SW480 (cell line): Measurements from ENCODE around the gene MLH3.
"Not testable (repeated sequence)": the region's sequence is repeated elsewhere in the genome, so short reads cannot be mapped to it uniquely, and the experiment has no call there.

Experiments
- DNase-seq: peaks from one replicate; pipeline ENCODE4 v3.0.0-alpha.2; 2016; ENCODE audit warnings: low spot score

The MLH3 gene

DNA sequence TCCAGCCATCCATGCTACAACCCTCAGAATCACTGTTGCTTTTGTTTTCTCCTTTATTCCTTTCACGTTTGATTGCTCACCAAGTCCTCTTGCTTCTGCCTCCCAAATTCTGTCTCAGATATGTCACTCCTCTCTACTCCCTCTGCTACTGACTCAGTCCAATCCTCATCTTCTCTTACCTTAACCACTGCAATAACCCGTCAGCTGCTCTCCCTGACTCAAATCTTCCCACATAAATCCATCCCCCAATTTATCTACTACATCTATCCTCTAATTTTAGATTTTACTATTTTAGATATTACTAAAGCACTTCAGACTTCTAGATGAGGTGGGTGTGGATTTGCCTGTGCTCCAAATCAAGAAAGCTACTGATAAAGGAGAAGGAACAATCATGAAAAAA lies 25.4 kb downstream of the MLH3 start:
- DNase-seq = no peak

DNA sequence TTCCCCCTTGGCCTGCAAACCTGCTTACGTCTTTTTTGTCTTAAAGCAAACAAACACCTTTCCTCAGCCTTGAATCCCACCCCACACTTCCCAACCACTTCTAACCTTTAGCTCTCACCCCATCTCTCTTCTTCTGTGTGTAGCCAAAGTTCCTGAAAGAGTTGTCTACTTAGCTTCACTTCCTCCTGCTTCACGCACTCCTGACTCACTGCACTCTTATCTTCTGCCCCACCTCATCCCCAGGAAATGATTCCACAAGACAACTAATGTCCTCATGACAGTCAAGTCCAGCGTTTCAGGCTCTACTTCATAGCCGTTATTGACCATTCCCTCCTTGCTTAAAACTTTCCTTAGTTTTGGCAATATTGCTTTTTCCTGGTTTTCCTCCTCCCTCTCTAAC lies 26.2 kb downstream of the MLH3 start:
- DNase-seq = no peak

DNA sequence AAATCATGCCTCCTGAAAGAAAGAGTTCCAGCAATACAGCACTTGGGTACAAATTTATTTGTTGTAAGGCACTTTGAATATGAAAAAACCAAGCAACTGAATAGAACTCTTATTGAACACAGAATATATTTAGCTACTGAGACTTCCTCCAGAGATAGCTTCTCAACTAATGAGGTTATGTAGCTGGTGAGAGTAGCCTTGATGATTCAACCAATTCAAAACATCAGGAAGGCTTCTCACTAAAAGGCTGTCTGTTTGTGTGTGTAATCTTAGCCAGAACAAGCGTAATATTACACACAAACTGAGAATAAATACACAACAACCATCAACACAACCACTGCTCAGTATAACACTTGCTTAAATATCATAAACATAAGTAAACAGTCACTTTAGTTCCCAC lies 28.2 kb downstream of the MLH3 start:
- DNase-seq = no peak

DNA sequence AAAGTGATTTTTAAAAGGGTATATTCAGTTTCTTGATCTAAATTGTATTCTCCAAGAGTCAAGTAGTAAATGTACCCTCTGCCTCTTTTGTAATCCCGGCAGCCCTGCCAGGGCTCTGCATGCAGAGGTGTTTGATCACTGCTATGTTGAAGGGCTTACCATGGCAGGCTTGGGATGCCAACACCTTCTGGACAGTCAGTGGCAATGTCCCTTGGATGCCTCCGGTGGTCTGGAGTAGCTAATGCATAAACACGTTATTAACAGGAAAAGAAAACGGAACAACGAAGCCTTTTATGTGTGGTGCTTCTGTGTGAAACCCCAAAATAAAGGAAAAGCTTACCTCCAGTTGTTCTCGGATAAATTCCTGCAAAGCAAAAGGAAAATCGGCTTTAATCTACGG lies 28.6 kb downstream of the MLH3 start:
- DNase-seq = peak; percentile 49

DNA sequence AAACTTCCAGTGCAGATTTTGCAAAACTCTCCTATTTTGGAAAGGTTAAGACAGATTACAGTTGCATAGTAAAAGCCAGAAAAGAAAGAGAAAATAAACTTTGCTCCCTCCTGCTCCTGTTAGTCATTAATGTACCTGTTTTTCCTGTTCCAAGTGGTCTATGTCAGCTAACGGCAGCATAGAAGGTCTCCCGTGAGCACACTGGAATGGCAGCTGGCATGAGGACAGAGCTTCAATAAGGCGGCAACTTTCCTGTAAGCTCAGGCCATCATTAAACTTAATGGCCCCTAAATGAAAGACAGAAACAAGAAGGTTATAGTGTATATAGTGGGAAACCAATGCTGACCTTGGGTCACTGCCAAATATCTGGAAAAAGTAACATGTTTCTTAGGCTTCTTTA lies 32.6 kb downstream of the MLH3 start:
- no peak for DNase-seq

DNA sequence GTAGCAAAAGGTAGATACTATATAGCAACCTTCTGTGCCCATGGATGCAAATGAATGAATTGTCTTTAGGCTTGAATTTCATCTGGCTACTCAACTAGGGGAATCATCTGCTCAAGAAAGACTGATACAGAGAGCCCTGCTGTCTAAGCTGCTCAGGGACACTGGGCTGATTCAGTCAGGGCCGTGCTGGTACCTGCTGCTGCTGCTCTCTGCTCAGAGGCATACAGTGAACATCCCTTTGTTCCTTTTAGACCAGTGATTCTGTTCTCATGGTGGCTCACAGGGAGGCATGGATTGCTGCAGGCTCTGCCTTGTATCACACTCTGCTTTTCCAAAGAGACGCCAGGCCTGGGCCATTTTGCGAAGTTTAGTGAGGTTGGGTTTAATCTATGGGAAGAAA lies 34.5 kb downstream of the MLH3 start:
- DNase-seq = no peak

DNA sequence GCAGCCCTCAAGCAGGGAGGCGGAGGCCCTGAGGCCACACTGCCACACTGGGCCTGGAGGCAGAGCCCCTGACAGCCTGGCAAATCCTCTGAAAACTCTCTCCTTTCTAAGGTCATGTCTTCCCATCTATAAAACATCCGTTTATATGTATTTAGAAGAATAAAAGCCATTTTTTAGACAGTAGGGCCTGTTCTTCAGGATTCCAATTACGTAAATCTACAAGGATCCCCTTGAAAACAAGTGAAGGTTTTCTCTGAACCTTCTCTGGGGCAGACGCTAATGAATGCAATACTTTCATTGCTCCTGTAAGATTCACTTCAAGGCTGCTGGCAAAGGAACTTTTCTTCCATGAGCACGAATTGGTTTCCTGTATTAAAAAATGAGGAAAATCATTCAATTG lies 35.8 kb downstream of the MLH3 start:
- DNase-seq = no peak

DNA sequence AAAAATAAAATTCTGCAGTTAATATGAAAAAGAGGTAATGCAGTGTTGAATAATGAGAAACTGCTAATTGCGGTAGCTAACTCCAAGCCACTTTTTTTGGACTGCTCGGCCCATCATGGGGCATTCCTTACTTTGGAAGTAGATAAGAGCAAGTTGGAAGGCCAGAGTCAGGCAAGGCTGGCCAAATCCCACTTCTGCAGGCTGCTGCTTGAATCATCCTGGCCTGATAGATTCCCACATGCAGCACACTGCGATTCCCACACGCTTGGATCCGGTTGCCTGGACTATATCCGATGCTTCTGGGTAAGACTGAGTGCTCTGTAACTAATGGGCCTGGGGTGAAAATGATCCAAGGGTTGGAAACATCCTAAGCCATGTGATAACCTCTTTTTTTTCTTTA lies 38.0 kb downstream of the MLH3 start:
- DNase-seq = no peak

DNA sequence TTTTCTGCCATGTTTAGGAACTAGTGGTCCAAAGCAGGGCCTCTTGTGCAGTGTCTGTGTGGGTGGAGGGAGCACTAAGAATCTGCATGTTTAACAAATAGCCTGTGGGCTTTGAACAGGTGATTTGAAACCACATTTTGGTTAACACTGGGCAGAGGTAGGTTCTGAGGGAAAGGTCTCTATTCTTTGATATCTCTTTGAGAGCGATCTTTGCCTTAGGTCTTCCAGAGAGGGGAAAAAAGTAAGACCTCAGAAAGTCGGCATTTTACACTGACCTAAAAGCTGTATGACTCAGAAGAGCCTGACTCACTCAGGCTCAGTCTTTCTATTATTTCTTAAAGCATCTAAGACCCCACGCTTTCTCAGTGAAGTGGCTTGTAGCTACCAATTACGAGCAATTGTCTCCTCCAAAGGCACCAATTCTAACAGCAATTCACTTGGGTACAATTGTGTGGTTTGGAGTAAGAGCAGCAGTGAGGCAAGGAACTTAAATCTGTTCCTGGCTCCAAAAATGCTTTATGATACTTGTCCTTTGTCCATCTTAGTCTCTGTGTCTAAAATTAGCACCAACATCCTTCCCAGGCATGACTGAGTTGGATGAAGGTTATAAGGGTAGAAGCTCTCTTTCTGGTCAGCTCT lies 39.8 kb downstream of the MLH3 start:
- DNase-seq = no peak

DNA sequence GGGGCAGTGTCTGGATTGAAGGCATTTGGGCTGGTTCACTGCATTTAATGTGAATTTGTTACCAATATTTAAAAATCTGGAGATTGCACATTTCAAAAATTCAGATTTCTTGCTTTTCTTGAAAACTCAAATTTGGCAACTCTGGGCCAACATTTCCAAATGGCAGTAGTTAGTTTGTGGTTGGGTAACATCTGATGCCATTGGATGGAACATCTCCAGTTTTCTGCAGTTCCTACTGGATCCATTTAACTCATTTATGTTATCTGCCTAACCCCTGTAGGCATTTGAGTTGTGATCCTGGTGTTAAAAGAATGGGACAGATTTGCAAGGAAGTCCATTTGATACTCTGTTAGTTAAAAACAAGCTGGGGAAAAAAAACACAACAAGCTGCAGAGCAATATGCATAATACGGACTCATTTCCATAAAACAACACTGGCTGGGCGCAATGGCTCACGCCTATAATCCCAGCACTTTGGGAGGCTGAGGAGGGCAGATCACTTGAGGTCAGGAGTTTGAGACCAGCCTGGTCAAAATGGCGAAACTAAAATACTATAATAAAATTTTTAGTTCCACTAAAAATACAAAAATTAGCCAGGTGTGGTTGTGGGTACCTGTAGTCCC lies 40.7 kb downstream of the MLH3 start:
- no peak for DNase-seq

DNA sequence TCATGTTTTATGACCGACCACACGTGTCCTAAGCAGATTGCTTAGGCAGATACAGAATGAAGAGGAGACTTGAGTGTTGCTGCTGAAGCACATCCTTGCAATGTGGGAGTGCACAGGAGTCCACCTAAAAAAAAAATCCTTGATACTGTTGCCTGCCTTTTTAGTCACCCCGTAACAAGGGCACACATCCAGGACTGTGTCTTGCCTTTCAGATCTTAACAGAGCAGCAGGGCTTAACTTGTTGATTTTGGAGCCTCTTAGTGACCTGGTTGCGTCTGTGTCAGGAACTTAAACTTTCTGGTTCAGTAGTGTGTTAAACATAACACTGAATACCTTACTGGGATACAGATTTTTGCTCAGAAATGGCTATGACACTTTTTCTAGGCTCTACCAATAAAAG lies 42.1 kb downstream of the MLH3 start:
- no peak for DNase-seq

DNA sequence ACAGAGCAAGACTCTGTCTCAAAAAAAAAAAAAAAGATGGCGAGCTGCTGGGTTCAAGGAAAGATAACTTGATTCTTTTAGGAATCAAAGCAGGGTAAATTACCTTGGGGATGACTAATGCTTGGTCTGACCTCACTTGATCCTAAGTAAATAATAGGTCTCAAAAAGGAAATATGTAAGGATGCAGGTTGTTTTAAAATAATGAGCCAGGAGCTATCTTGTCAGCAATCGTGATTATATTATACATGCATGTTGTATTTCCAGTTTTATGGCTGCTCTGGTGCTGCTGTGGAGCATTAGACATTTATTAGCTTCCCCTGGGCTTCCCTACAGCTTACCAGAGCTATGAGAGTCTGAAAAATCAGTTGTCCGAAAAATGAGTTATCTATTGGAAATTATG lies 45.9 kb downstream of the MLH3 start:
- no peak for DNase-seq

DNA sequence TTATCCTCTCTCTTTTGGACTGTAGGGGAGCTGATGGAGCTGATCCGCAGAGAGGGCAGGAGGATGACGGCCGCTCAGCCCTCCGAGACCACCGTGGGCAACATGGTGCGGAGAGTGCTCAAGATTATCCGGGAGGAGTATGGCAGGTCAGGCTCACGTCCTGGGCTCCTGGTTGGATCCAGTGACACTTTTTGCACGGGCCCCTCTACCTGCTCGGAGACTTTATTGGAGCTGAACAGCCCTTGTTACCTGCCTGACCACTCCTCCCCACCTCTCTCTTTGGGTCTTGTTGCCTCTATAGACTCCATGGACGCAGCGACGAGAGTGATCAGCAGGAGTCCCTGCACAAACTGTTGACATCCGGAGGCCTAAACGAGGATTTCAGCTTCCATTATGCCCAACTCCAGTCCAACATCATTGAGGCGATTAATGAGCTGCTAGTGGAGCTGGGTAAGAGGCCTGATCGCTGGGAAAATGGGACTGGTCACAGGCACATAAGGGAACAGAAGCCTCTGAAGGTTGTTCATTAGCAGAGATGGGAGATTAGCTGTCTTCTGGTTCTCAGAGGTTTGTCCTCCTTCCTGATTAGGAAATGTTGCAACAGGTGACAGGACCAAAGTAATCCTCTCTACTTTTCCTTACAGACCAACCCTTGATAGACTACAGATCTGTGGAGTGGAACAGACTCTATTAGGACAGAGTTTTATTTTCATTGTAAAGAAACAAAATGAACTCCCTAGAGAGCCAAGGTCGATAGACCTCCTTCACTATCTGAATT lies 47.8 kb downstream of the MLH3 start:
- DNase-seq = no peak

DNA sequence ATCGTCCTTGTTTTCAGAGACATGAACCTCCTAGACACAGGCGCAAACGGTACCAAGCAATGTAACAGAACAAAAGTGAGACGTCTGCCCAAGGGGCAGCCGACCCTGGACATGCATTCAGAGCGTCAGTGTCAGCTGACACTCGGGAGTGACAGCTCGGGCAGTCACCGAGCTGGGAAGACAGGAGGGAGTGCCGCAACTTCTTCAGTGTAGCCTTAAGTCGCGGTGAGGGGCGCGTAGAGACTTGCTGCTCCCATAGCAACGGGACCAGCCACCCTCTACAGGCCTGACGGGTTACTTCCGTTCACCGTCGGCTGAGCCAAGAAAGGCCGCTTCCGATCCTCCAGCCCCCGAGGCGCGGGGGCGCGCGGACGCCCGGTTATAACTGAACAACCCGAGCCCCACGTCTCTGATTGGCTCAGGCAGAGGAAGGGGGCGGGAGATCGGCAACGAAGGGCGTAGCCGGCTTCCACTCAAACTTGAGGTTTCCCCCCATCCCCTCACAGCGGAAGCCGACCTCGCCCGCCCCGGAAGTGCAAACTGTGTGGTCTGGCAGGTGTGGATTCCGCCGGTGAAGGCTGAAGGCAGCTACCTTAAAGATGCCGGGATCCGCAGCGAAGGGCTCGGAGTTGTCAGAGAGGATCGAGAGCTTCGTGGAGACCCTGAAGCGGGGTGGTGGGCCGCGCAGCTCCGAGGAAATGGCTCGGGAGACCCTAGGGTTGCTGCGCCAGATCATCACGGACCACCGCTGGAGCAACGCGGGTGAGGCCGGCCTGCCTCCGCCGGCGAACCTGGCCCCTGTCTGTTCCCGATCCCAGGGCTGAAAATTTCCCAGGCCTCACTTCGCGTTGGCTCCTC lies 48.6 kb downstream of the MLH3 start, which contains the start of gene EIF2B2:
Gene EIF2B2, plus strand, starts transcription at position 530 of the 858 bp plus-strand sequence. Its CDS starts 70 bp downstream, at position 600.
- DNase-seq = peak; percentile 96

DNA sequence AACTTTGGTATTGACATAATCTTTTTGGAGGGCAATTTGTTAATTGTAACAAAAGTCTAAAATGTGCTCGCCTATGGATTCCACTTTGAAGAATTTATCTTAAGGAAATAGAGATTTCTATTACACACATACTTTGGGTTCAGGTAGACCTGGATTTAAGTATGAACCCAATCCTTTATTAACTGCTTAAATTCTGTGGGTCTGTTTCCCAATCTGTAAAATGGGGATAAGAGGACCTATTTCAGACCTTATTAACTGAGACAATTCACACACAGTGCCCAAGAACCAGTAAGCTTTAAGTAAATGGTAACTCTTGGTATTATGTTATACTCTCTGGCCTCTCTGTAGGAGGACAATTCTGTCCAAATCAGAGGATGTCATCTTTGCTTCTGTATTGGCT lies 49.4 kb downstream of the MLH3 start:
- no peak for DNase-seq

DNA sequence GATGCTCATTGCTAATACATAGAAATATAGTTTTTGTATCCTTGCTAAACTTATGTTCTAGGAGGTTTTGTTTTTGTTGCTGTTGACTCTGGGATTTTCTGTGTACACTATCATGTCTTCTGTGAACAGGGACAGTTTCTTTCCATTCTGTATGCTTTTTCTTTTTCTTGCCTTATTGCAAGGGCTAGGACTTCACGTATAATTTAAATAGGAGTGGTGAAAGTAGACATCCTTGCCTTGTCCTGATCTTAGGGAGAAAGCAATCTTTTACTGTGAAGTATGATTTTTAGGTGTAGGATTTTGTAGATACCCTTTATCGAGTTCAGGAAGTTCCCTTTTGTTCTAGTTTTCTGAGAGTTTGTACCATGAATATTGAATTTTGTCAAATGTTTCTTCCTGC lies 50.0 kb downstream of the MLH3 start:
- no peak for DNase-seq

DNA sequence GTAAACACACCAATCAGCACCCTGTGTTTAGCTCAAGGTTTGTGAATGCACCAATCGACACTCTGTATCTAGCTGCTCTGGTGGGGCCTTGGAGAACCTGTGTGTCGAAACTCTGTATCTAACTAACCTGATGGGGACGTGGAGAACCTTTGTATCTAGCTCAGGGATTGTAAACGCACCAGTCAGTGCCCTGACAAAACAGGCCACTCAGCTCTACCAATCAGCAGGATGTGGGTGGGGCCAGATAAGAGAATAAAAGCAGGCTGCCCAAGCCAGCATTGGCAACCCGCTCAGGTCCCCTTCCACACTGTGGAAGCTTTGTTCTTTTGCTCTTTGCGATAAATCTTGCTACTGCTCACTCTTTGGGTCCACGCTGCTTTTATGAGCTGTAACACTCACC lies 55.5 kb downstream of the MLH3 start:
- not testable (repeated sequence) for DNase-seq

DNA sequence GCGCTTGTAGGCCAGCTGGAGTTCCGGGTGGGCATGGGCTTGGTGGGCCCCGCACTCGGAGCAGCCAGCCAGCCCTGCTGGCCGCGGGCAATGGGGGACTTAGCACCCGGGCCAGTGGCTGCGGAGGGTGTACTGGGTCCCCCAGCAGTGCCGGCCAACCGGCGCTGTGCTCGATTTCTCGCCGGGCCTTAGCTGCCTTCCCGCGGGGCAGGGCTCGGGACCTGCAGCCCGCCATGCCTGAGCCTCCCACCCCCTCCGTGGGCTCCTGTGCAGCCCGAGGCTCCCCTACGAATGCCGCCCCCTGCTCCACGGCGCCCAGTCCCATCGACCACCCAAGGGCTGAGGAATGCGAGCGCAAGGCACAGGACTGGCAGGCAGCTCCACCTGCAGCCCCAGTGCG lies 57.1 kb downstream of the MLH3 start:
- DNase-seq = not testable (repeated sequence)

DNA sequence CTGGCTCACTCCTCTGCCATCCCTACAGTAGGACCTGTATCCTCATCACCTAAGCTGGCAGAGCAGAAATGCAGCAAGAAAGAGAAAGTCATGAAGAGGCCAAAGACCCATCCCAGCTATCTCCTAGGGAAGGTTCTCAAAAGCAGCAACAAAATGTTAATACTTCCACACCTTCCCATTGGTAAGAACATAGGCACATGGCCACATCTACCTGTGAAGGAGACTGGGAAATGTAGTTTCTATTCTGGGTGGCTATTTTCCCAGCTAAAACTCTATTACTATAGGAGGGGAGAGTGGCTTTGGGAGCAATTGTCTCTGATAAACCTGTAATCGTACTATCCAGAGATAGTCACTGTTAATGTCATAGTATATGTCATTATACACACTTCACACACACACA lies 62.3 kb downstream of the MLH3 start:
- no peak for DNase-seq

DNA sequence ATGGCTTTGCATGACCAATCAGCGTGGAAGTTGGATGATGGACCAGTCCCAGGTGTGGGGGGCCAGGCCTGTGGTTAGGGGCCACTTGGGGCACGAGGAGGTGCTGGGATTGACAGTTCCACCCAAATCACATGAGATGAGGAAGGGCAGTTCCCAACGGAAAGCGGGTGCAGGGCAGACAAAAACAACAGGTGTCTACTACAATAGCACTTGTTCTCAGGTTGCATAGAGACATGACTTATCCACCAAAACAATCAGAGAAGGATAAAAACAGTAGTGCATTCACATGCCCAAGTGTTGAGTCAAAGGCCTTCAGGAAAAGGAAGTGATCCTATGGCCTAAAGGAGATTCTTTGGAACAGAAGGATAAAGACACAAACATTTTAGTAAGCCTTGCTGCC lies 63.1 kb downstream of the MLH3 start:
- peak; percentile 61 for DNase-seq

DNA sequence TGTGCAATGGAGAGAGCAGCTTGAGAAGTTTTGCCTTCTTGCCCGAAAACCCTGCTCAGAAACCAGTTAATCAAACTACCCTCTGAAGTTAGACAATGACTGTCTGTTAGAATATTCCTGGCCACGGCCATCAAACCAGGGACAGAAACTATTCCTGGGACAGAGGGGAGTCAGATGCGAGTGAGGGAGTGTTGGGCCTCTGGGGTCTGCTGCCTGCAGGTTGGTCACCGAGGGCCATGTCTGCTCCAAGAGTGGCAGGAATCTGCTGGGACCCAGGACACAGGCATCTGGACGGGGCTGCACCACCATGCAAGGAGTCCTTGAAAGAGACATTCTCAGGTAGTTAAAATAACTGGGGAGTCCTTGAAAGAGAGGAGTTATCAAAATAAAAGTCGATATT lies 65.5 kb downstream of the MLH3 start:
- no peak for DNase-seq

DNA sequence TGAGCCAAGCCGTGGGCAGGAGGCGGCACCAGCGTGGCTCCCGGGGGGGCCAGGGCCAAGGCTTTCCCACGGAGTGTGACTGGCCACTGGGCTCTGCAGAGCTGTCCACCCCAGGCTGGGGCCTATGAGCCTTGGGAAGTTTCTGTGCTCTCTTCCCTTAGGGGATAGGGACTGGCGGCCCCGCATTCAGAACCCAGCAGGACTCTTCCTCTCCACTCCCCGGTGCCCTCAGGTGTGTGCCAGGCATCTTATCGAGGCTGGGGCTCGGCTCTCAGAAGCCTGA lies 66.3 kb downstream of the MLH3 start:
- DNase-seq = no peak
